ENCODE results near the gene CRYGB.

Gene CRYGB, protein sequence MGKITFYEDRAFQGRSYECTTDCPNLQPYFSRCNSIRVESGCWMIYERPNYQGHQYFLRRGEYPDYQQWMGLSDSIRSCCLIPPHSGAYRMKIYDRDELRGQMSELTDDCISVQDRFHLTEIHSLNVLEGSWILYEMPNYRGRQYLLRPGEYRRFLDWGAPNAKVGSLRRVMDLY

DNA sequence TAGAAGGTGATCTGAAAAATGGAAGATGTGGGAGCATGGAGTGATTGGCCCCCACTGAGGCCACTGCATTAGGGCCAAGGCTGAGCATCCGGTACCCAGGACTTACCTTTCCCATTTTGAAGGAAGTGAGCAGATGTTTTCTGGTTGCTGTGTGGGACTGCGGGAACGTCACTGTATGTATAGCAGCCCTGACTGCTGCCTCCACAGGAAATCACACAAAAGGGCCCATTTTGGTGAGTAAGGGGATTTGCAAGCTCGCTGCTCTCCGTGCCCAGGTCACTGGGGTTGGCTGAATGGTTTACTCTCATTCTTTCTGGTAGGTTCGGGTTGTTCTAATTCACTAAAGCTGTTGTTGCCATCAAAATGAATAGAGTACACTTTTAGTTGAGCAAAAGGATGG lies at the start of gene CRYGB:
TSS of gene CRYGB (minus strand) at position 153 of the 400 bp plus-strand sequence. CDS start at position 115, 38 bp downstream.
- no peak for TF ChIP-seq CTCF (IDR thresholded peaks at IDR 0.05; ENCODE audit: borderline replicate concordance, insufficient read depth, low read depth, low read length)
- H3K4me3 ChIP-seq (ENCODE audit: low read depth, low read length) = no peak within 1 kb of the TSS

GRCh38 chr2:208195531-208195930 lies 49.6 kb upstream of the CRYGB start:
- no peak overlapping the region for H3K4me3 ChIP-seq (ENCODE audit: low read depth, low read length)
- no peak for TF ChIP-seq CTCF (IDR thresholded peaks at IDR 0.05; ENCODE audit: borderline replicate concordance, insufficient read depth, low read depth, low read length)

DNA sequence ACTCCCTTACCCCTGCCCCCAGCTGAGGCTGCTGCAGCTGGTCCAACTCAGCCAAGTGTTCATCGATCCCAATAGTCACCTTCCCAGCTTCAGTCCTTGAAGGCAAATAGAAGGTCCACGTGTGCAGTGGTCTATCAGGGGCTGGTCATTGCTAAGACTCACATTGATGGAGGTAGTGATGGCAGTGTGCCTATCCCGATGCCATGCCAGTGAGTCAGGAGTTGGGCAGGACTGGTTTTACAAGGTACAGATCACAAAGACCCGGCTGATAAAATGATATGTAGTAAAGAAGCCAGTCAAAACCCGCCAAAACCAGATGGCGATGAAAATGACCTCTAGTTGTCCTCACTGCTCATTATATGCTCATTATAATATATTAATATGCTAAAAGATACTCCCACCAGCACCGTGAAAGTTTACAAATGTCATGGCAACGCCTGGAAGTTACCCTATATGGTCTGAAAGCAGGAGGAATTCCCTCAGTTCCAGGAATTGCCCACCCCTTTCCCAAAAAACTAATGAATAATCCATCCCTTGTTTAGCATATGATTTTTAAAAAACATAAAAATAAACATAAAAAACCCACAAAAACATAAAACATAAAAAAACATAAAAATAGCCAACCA lies 46.8 kb upstream of the CRYGB start:
- TF ChIP-seq CTCF (IDR thresholded peaks at IDR 0.05; ENCODE audit: borderline replicate concordance, insufficient read depth, low read depth, low read length) = no peak

DNA sequence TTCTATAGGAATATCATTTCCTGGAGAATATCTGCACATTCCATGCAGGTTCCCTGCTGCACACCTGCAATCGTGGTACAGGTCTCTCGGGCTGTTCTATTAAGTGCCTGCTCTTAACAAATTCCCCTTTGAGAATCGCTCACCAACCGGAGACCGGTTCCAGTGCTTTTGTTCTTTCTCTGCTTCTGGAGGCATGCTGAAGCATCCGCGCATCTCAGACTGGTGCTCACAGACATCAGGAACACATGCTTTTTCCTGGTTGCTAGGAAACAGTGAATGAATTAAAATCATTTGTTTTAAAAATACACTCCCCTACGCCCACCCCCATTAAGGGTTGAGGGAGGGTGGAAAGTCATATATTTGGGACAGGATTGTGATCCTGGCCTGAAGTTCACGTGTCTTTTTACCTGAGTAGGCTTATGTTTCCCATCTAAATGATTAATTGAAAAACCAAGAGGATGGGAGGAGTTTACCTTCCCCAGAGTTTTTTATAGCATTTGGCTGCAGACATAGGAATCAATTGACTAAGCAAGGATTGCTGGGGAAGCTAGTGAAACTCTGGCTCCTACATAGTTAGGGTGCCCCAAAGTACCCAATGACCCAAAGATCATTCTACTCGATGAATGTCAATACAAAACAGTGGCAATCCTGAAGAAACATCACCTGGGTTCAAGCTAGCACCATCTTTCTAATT lies 44.0 kb upstream of the CRYGB start, which contains the start of gene C2orf80:
TSS of gene C2orf80 (minus strand) at position 221 of the 694 bp plus-strand sequence. CDS start 3,044 bp downstream, outside the sequence.
- H3K4me3 ChIP-seq (ENCODE audit: low read depth, low read length) = no peak within 1 kb of the TSS
- TF ChIP-seq CTCF (IDR thresholded peaks at IDR 0.05; ENCODE audit: borderline replicate concordance, insufficient read depth, low read depth, low read length) = no peak

More for the DNA sequence above, 46.8 kb upstream of the CRYGB start:
- H3K4me3 ChIP-seq (ENCODE audit: low read depth, low read length) = no peak overlapping the region

DNA sequence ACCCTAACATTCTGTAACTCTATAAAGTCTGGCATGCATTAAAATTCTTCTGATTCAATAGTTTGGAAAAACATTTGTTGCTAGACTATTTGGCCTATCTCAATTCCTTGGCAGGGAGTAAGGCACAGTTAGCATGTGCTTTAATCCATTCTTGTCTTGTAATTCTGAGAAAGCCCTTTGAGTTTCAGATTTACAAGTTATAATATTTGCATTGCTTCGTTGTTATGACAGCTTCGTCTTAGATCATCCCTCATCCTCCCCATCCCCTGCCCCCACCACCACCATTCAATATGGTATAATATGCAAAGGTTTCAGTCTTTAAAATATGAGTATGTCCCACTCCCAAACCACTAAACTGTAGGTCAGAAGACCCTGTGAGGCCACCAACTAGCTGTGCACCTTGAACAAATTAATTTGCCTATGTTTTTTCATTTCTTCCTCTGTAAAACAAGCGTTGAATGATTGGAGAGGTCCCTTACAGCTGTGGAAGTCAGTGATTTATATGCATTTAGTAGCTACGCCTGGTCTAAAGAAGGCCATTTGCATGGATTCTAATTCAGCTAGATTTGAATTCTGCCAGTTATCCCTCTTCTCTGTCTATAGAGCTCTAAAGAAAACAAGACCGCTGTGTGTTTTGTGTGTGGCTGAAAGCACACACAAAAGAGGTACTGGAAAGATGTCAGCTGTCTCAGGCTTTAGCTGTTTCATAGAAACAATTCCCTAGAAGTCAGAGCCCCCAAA lies 43.3 kb upstream of the CRYGB start:
- TF ChIP-seq CTCF (IDR thresholded peaks at IDR 0.05; ENCODE audit: borderline replicate concordance, insufficient read depth, low read depth, low read length) = no peak
- H3K4me3 ChIP-seq (ENCODE audit: low read depth, low read length) = no peak overlapping the region

DNA sequence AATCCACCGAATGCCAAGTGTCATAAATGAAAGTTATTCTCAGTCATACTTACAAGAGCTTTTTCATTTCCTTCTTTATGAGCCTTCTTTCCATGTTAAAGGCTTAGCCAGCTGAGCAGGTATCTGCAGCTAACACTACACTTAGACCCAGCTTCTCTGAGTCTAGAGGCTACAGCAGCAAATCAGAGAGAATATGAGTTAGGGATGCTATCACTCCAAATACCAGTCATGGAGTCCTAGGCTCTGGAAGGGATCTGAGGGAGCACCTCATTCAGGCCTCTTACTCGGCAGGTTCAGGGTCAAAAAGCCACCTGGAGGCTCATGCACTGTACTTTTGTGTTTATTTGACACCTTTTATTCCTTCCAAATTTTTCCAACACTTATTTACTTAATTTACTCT lies 40.9 kb upstream of the CRYGB start:
- TF ChIP-seq CTCF (IDR thresholded peaks at IDR 0.05; ENCODE audit: borderline replicate concordance, insufficient read depth, low read depth, low read length) = no peak
- H3K4me3 ChIP-seq (ENCODE audit: low read depth, low read length) = no peak overlapping the region

Data from GM12875 (cell line).